ENCODE results near the gene MS4A3.

Gene MS4A3

DNA sequence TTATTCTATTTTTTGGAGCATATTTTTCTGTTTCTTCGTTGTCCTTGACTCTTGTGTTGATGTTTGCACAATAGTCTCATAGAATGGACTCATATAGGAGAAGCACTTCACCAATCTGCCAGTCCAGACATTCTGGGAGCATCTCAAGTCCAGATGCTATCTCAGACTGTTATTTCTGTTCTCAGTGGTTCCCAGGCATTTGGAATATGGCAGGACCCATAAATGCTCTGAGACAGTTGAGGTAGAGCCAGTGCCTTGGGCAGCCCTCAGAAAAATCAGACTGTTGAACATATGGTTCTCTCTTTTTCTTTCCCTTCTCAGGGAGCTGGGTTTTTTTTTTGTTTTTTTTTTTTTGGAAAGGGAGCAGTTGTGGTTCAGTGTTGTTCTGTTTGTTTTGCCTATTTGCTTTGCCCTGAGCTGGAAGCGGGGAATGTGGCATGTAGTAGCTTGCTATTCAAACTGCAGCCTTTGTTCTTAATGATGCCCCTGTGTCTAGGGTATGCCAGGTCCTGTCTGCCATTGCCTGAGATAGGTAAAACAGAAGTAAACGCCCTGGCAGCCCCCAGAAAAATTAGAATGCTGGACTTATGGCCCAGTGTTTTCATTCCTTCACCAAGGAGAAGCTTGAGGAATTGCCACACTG is 28.3 kb downstream of the MS4A3 start:
- Histone ChIP-seq H3K4me2 (ENCODE audit: low read depth, low read length, poor library complexity, severe bottlenecking) (no peak overlapping the region), H3K79me2 (ENCODE audit: insufficient read depth, low read length) (no peaks in the 10 kb centered on the region), H4K20me1 (ENCODE audit: insufficient read depth, low read length, poor library complexity, severe bottlenecking) (no peaks in the 10 kb centered on the region), H3K36me3 (ENCODE audit: insufficient read depth, low read length) (no peaks in the 10 kb centered on the region), H3K4me3 (ENCODE audit: low read length, poor library complexity, severe bottlenecking) (no peak overlapping the region), H2AFZ (ENCODE audit: low read length) (no peak overlapping the region), H3K9me2 (replicated peaks; ENCODE audit: low read depth, low read length) (no peaks in the 10 kb centered on the region), H3K9me3 (ENCODE audit: insufficient read depth, low read depth, low read length) (no peaks in the 10 kb centered on the region), H3K9ac (ENCODE audit: low read depth, low read length, poor library complexity, severe bottlenecking) (no peak overlapping the region), H3K27me3 (ENCODE audit: insufficient read depth, low read length, poor library complexity, severe bottlenecking) (no peaks in the 10 kb centered on the region), H3K4me1 (ENCODE audit: insufficient read depth, low read length, poor library complexity, severe bottlenecking) (peaks cover 4% of the 10 kb centered on the region), H3F3A (ENCODE audit: low read depth) (no peaks in the 10 kb centered on the region)
- TF ChIP-seq EZH2phosphoT487 (IDR thresholded peaks at IDR 0.05; ENCODE audit: borderline replicate concordance) = no peak
- no peak for TF ChIP-seq CTCF (conservative IDR thresholded peaks at IDR 0.05; ENCODE audit: low read length)

GRCh38 chr11:60085909-60086308 is 29.4 kb downstream of the MS4A3 start:
- Histone ChIP-seq H3K9me3 (ENCODE audit: insufficient read depth, low read depth, low read length) (no peaks in the 10 kb centered on the region), H4K20me1 (ENCODE audit: insufficient read depth, low read length, poor library complexity, severe bottlenecking) (no peaks in the 10 kb centered on the region), H3K79me2 (ENCODE audit: insufficient read depth, low read length) (no peaks in the 10 kb centered on the region), H2AFZ (ENCODE audit: low read length) (0 out of 2 replicates have a peak overlapping the region, but pooled peaks have one; percentile 56), H3K4me3 (ENCODE audit: low read length, poor library complexity, severe bottlenecking) (no peak overlapping the region), H3K9me2 (replicated peaks; ENCODE audit: low read depth, low read length) (no peaks in the 10 kb centered on the region), H3K36me3 (ENCODE audit: insufficient read depth, low read length) (no peaks in the 10 kb centered on the region), H3K4me1 (ENCODE audit: insufficient read depth, low read length, poor library complexity, severe bottlenecking) (peaks cover 4% of the 10 kb centered on the region), H3F3A (ENCODE audit: low read depth) (no peaks in the 10 kb centered on the region), H3K27me3 (ENCODE audit: insufficient read depth, low read length, poor library complexity, severe bottlenecking) (no peaks in the 10 kb centered on the region), H3K4me2 (ENCODE audit: low read depth, low read length, poor library complexity, severe bottlenecking) (peak overlapping the region; percentile 57), H3K9ac (ENCODE audit: low read depth, low read length, poor library complexity, severe bottlenecking) (no peak overlapping the region)
- TF ChIP-seq EZH2phosphoT487 (IDR thresholded peaks at IDR 0.05; ENCODE audit: borderline replicate concordance) (no peak), CTCF (conservative IDR thresholded peaks at IDR 0.05; ENCODE audit: low read length) (no peak)

DNA sequence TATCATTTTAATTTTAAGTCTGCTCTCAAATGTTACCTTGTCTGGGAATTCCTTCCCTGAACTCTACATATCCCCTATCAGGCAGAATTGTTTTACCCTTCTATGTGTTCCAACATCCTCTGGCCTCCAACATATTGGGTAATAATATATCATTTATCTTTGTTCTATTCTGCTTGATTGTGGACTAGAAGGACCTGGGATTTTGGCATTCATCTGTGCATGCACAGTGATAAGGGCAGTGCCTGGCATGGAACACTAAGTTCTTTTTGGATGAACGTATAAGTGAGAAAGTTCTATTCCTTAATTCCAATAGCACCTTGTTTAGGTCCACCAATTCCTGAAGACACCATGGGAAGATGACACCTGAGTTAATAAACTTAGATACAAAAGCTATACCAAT is 30.8 kb downstream of the MS4A3 start:
- no peaks in the 10 kb centered on the region for H3K79me2 ChIP-seq (ENCODE audit: insufficient read depth, low read length)
- H3K36me3 ChIP-seq (ENCODE audit: insufficient read depth, low read length) = no peaks in the 10 kb centered on the region
- H3K27me3 ChIP-seq (ENCODE audit: insufficient read depth, low read length, poor library complexity, severe bottlenecking) = no peaks in the 10 kb centered on the region
- no peaks in the 10 kb centered on the region for H3K9me3 ChIP-seq (ENCODE audit: insufficient read depth, low read depth, low read length)
- H3K4me1 ChIP-seq (ENCODE audit: insufficient read depth, low read length, poor library complexity, severe bottlenecking) = peaks cover 4% of the 10 kb centered on the region
- no peak overlapping the region for H3K4me2 ChIP-seq (ENCODE audit: low read depth, low read length, poor library complexity, severe bottlenecking)
- TF ChIP-seq EZH2phosphoT487 (IDR thresholded peaks at IDR 0.05; ENCODE audit: borderline replicate concordance) (no peak), CTCF (conservative IDR thresholded peaks at IDR 0.05; ENCODE audit: low read length) (no peak)
- H3F3A ChIP-seq (ENCODE audit: low read depth) = no peaks in the 10 kb centered on the region
- no peaks in the 10 kb centered on the region for H4K20me1 ChIP-seq (ENCODE audit: insufficient read depth, low read length, poor library complexity, severe bottlenecking)
- H3K9ac ChIP-seq (ENCODE audit: low read depth, low read length, poor library complexity, severe bottlenecking) = no peak overlapping the region
- H3K9me2 ChIP-seq (replicated peaks; ENCODE audit: low read depth, low read length) = no peaks in the 10 kb centered on the region
- no peak overlapping the region for H3K4me3 ChIP-seq (ENCODE audit: low read length, poor library complexity, severe bottlenecking)
- H2AFZ ChIP-seq (ENCODE audit: low read length) = no peak overlapping the region
